C1 segment of cervical spinal cord (tissue), 14 donors: Measurements from ENCODE around the gene TEKTIP1.
"Not testable (repeated sequence)": the region's sequence is repeated elsewhere in the genome, so short reads cannot be mapped to it uniquely, and the experiment has no call there.

Experiments used
- DNase-seq, 14 donors: peaks; one replicate each; lab custom pipeline; 2025; lab: John Stamatoyannopoulos, UW

Gene TEKTIP1

DNA sequence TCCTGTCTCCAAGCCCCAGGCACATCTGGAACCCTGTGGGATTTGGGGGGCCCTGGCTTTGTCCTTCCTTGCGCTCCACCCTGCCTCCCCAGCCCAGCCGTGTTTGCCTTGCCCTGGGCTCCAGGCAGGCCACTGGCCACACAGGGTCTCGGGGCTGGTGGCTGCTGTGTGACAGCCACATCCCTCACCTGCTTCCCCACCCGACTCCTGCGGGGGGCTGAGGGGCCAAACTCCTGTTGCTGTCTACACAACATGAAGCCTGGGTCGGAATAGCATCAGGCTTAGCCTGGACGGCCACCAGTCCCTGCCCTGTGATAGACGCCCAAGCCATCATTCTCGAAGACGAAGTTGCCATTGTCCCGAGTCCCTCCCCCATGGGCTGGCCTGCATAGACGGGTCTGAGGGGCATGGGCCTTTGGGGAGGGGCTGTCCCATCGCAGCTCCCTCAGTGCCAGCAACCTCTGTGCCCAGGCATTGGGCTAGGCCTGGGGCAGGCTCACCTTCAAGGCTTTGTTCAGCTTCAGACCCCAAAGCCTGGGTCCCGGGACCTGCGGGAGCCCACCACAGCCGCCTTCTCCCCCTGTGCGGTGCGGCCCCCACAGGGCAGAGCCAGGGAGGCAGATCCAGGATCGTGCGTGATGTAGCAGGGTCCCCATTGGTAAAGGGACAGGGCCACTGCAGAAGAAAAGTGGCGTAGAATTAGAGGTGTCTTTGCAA lies 15.5 kb upstream of the TEKTIP1 start:
- no peak for DNase-seq

DNA sequence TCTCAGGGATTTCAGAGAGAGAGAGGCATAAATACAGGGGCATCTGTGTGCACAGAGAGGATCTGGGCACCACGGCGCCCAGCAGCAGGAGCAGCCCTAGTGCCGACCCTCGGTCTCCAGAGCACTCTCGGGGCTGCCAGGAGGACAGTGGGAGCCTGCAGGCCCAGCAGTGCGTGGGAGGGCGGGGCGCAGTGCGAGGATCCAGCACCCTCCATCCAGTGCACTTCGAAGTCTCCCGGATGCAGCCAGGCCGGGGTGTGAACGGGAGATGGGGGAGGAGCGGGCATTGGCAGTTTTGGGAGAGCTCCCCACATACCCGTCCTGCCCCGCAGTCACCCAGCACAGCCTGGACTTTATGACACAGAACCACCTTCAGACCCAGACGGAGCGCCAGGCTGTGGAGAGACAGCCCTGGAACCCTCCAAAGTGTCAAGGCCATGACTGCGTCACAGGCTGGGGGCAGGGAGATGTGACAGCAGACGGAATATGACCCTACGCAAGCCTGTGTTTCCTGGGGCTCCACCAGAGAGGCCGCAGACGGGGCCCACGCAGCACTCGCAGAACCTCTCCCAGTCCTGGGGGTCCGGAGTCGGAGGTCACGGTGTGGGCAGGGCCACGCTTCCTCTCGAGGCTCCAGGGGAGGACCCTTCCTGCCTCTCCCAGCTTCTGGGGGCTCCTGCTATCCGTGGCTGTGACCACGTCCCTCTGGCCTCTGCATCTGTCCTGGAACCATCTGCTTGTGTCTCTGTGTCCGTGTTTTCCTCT lies 14.7 kb upstream of the TEKTIP1 start:
- DNase-seq = no peak

DNA sequence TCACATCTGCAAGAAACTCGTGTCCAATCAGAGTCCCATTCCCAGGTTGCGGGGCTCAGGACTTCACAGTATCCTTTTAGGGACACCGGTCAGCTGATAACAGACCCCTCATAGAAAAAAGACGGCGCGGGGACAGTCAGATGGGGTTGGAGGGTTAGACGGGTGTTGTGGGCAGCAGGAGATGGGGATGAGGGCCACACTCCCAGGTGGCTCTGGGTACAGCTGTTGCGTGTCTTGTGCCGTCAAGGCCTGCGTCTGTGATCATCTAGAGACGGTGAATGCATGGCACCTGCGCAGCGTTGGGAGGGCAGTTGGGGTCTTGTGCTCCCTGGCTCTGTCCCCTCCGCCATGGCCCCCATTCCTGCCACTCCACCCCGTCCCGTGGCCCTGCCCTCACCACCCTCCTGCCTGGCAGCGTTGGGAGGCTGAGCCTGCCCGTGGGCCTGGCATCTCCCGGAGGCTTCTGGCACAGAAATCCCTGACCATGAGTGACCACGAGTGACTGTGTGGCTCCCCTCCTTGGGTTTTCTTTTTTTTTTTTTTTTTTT lies 14.0 kb upstream of the TEKTIP1 start:
- no peak for DNase-seq

- DNase-seq = no peak
Observed at GRCh38 chr19:3526507-3527237, 12.3 kb upstream of the TEKTIP1 start.

- no peak for DNase-seq
Observed at GRCh38 chr19:3527238-3527910, 11.6 kb upstream of the TEKTIP1 start.

DNA sequence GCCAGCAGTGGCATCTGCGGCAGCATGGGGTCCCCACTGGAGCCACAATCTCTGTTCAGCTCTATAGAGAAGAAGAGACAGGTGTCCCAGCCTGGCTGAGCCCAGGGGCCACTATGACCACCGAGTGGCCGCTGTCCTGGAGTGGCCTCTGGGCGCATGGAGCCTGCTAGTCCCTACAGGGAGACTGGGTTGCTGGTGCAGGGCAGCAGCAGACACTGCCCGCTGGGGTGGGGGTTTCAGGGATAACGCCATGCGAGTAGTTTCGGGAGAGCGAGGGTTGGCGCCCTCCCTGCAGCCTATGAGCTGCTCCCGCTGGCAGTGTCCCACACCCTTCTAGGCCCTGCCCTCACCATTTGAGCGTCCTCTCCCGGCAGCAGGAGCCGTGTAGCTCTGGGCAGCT lies 10.9 kb upstream of the TEKTIP1 start:
- no peak for DNase-seq

DNA sequence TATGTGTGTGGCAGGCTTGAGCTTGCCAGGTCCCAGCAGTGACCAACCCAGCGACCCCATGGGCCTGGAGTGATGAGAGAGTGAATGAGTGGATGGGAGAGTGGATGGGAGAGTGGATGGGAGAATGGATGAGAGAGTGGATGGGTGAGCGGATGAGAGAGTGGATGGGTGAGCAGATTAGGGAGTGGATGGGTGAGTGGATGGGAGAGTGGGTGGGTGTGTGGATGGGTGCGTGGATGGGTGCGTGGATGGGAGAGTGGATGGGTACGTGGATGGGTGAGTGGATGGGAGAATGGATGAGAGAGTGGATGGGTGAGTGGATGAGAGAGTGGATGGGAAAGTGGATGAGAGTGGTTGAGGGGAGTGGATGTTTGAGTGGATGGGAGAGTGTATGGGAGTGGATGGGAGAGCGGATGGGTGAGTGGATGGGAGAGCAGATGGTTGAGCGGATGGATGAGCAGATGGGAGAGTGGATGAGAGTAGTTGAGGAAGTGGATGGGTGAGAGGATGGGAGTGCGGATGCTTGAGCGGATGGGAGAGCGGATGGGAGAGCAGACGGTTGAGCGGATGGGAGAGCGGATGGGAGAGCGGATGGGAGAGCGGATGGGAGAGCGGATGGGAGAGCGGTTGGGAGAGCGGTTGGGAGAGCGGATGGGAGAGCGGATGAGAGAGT lies 10.3 kb upstream of the TEKTIP1 start:
- DNase-seq = no peak

- not testable (repeated sequence) for DNase-seq
Observed at GRCh38 chr19:3529299-3529698, 9.7 kb upstream of the TEKTIP1 start.

- DNase-seq = no peak
Observed at GRCh38 chr19:3530389-3530788, 8.6 kb upstream of the TEKTIP1 start.

DNA sequence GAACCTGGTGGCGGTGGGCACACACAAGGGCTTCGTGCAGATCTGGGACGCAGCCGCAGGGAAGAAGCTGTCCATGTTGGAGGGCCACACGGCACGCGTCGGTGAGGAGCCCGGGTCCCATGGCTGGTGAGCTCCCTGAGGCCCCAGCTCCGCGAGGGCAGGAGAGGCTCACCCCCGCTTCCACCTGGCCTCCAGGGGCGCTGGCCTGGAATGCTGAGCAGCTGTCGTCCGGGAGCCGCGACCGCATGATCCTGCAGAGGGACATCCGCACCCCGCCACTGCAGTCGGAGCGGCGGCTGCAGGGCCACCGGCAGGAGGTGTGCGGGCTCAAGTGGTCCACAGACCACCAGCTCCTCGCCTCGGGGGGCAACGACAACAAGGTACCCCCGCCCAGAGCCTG lies 7.3 kb upstream of the TEKTIP1 start:
- DNase-seq = no peak

- DNase-seq = no peak
Observed at GRCh38 chr19:3532154-3532786, 6.7 kb upstream of the TEKTIP1 start.

DNA sequence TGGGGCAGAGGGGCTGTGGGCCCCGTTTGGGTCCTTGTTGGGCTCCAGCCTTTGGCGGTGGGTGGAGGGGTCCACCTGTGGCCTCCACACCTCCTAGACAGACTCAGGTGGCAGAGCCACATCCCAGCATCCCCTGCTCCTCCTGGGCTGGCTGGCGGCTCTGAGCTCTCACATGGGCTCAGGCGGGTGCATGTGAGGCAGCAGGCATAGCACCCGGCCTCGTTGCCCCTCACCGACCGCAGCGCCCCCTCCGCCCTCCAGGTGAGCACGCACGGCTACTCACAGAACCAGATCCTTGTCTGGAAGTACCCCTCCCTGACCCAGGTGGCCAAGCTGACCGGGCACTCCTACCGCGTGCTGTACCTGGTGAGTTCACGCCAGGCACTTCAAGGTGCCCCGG lies 5.9 kb upstream of the TEKTIP1 start:
- no peak for DNase-seq

DNA sequence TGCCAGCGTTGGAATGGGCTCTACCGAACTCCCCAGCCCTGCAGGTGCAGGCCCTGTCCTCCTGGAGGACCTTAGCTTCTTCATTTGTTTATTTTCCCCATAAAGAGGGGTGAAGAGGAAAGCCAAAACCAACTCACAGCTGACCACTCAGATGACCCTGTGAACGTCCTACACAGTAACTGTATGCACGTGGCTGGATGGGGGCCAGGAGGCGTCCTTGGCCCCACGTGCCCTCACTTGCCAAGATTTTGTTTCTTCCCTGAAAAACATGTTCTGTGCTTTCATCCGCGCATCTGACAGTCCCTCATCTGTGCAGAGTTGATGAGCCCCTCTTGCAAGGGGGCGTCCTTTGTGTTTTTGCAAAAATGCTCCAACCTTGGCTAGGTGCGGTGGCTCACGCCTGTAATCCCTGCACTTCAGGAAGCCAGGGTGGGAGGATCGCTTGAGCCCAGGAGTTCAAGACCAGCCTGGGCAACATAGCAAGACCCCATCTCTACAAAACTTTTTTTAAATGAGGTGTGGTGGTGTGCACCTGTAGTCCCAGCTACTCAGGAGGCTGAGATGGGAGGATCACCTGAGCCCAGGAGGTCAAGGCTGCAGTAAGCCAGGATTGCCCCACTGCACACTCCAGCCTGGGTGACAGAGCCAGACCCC lies 5.3 kb upstream of the TEKTIP1 start:
- DNase-seq = no peak

DNA sequence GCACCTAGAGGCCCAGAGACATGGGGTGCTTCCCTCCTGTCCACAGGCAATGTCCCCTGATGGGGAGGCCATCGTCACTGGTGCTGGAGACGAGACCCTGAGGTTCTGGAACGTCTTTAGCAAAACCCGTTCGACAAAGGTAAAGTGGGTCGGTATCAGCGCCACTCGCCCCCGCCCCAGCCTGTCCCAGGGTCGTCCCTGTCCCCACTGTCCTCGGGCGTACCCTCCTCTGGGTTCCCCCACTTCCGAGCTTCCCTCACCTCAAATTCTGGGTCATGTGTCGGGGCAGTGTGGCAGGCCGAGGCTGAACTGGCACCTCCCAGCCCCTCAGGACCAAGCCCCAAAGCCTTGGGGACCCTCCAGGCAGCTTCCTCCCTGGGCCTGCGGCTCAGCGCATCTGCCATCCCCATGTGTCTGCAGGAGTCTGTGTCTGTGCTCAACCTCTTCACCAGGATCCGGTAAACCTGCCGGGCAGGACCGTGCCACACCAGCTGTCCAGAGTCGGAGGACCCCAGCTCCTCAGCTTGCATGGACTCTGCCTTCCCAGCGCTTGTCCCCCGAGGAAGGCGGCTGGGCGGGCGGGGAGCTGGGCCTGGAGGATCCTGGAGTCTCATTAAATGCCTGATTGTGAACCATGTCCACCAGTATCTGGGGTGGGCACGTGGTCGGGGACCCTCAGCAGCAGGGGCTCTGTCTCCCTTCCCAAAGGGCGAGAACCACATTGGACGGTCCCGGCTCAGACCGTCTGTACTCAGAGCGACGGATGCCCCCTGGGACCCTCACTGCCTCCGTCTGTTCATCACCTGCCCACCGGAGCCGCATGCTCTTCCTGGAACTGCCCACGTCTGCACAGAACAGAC lies 4.4 kb upstream of the TEKTIP1 start:
- no peak for DNase-seq

DNA sequence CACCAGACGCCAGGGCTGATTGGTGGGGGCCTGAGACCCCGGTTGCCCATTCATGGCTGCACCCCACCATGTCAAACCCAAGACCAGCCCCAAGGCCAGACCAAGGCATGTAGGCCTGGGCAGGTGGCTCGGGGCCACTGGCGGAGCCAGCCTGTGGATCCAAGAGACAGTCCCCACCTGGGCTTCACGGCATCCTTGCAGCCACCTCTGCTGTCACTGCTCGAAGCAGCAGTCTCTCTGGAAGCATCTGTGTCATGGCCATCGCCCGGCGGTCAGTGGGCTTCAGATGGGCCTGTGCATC lies 3.8 kb upstream of the TEKTIP1 start:
- no peak for DNase-seq

DNA sequence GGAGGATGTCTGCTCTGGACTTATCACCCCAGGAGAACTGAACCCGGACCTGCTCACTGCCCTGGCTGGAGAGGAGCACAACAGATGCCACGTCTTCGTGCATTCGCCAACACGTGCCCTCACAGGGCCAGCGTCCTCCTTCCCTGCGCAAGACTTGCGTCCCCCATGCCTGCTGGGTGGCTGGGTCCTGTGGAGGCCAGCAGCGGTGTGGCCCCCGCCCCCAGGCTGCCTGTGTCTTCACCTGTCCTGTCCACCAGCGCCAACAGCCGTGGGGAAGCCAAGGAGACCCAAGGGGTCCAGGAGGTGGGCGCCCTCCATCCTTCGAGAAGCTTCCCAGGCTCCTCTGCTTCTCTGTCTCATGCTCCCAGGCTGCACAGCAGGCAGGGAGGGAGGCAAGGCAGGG lies 3.4 kb upstream of the TEKTIP1 start:
- DNase-seq = no peak

DNA sequence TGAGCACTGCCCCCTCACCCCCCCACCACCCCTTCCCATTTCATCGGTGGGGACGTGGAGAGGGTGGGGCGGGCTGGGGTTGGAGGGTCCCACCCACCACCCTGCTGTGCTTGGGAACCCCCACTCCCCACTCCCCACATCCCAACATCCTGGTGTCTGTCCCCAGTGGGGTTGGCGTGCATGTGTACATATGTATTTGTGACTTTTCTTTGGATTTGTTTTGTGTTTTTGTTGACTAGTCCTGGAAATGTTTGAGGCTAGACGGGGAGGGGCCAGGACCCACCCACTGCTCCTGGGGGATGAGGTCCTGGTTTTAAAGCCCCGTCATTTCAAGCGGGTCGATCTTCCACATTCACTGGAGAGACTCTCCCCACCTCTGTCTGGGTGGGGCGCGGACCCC lies 3.0 kb upstream of the TEKTIP1 start:
- no peak for DNase-seq

DNA sequence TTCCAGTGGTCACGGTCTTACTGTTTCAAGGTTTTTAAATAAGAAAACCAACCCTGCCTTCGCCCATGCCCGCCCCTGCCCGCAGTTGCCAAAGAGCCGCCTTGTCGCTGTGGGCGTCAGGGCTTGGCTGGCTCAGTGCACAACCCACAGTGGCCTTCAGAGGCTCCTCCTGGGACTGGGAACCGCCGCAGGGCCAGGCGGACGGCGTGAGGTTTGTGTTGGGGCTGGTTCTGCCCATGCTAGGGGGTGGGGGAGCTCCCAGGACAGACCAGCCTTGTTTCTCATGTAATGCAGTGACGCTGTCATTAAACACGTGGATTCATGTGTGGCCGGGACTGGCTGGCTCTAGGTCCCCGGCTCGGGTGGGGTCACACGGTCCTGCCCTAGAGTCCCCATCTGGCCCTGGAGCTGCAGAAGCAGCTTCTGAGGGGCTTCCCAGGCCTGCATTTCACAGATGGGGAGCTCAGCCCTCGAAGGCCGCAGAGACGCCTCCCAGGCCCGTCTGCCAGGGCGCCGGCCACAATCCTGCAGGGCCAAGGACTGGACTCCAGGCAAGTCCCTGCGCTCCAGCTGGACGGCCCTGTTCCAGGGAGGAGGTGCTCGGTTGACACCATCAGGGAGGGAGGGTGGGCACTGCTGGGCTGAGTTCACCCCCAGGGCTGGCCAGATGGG lies 2.4 kb upstream of the TEKTIP1 start:
- DNase-seq = peak in 10 of 14 donors; percentile 18 to 83 (median 48)

DNA sequence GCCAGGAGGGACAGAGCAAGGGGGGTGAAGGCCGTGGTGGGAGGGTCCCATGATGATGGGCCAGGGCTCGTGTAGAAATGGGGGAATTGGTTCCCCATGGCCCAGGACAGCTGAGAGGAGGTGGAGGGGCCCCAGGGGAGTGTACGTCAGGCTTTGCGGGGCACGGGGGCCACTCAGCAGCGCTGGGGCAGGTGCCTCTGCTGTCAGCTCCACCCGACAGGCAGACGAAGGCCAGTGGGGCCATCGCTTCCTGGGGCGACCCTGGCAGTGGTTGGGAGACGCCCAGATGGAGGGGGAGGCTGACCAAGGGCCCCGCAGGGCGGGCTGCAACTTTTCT lies 1.9 kb upstream of the TEKTIP1 start:
- no peak for DNase-seq
